HepG2 (cell line): ENCODE data around the gene CD151. TPM values are rescaled to one million over a fixed set of nuclear protein-coding genes. Genes with fewer than 3 reads are reported as not detected.

Experiments
- ARHGAP35 ChIP-seq: sonication (generic); formaldehyde crosslinking; IDR thresholded peaks from 2 replicates; pipeline ENCODE4 v1.9.0; 2022; ENCODE audit warnings: mild to moderate bottlenecking, inconsistent platforms, moderate library complexity, missing genetic modification reagents, borderline replicate concordance
- CC2D1A ChIP-seq: sonication (generic); formaldehyde crosslinking; IDR thresholded peaks from 2 replicates; pipeline ENCODE4 v1.8.1; 2023; ENCODE audit warnings: mild to moderate bottlenecking, missing genetic modification reagents
- DMAP1 ChIP-seq: IDR thresholded peaks from 2 replicates; pipeline ENCODE4 v1.6.1; 2016
- ESRRA ChIP-seq: sonication (generic); formaldehyde crosslinking; IDR thresholded peaks from 2 replicates; pipeline ENCODE4 v1.5.1; 2020; ENCODE audit warnings: mild to moderate bottlenecking, low read depth, missing genetic modification reagents
- FOSL2 ChIP-seq: sonication (generic); formaldehyde crosslinking; IDR thresholded peaks from 2 replicates; pipeline ENCODE4 v1.4.0; 2020; ENCODE audit warnings: missing genetic modification reagents
- FOXC1 ChIP-seq: sonication (generic); formaldehyde crosslinking; IDR thresholded peaks from 2 replicates; pipeline ENCODE4 v1.8.0; 2022; ENCODE audit warnings: mild to moderate bottlenecking, missing genetic modification reagents, borderline replicate concordance
- GMEB1 ChIP-seq: sonication (generic); formaldehyde crosslinking; IDR thresholded peaks from 2 replicates; pipeline ENCODE4 v1.5.1; 2020; ENCODE audit warnings: missing genetic modification reagents, mild to moderate bottlenecking, borderline replicate concordance
- HIVEP1 ChIP-seq: sonication (generic); formaldehyde crosslinking; IDR thresholded peaks from 2 replicates; pipeline ENCODE4 v1.4.0; 2020; ENCODE audit warnings: mild to moderate bottlenecking, missing genetic modification reagents
- HNF4A ChIP-seq: sonication (generic); formaldehyde crosslinking; IDR thresholded peaks from 2 replicates; pipeline ENCODE4 v1.4.0; 2020; ENCODE audit warnings: missing genetic modification reagents
- IKZF1 ChIP-seq: fragments of 450-650 bp; IDR thresholded peaks from 2 replicates; pipeline ENCODE4 v1.7.1; 2016
- KAT2B ChIP-seq: fragments of 150-350 bp; IDR thresholded peaks from 2 replicates; pipeline ENCODE4 v1.6.1; 2014; ENCODE audit warnings: low read depth, low read length, borderline replicate concordance
- KDM6A ChIP-seq: IDR thresholded peaks from 2 replicates; pipeline ENCODE4 v1.6.1; 2016; ENCODE audit warnings: low read depth
- KLF12 ChIP-seq: sonication (generic); formaldehyde crosslinking; IDR thresholded peaks from 2 replicates; pipeline ENCODE4 v1.4.0; 2020; ENCODE audit warnings: missing genetic modification reagents, borderline replicate concordance
- NKX3-1 ChIP-seq: sonication (generic); formaldehyde crosslinking; IDR thresholded peaks from 2 replicates; pipeline ENCODE4 v1.5.0; 2020; ENCODE audit warnings: missing genetic modification reagents
- POGZ ChIP-seq: sonication (generic); formaldehyde crosslinking; IDR thresholded peaks from 2 replicates; pipeline ENCODE4 v1.4.0; 2020; ENCODE audit warnings: mild to moderate bottlenecking, missing genetic modification reagents
- STAG1 ChIP-seq: sonication (generic); formaldehyde crosslinking; IDR thresholded peaks from 2 replicates; pipeline ENCODE4 v1.4.0; 2020; ENCODE audit warnings: missing genetic modification reagents
- TAF1 ChIP-seq: sonication (generic); formaldehyde crosslinking; IDR thresholded peaks from 2 replicates; pipeline ENCODE4 v1.4.0; 2020; ENCODE audit warnings: missing genetic modification reagents
- TARDBP ChIP-seq: sonication (generic); formaldehyde crosslinking; IDR thresholded peaks from 2 replicates; pipeline ENCODE4 v1.8.0; 2022; ENCODE audit warnings: mild to moderate bottlenecking, missing genetic modification reagents
- ZBTB2 ChIP-seq: sonication (generic); formaldehyde crosslinking; IDR thresholded peaks from 2 replicates; pipeline ENCODE4 v1.8.0; 2022; ENCODE audit warnings: low read depth, missing genetic modification reagents
- ZNF543 ChIP-seq: sonication (generic); formaldehyde crosslinking; IDR thresholded peaks from 2 replicates; pipeline ENCODE4 v1.4.0; 2020; ENCODE audit warnings: mild to moderate bottlenecking, missing genetic modification reagents
- ZNF746 ChIP-seq: sonication (generic); formaldehyde crosslinking; IDR thresholded peaks from 2 replicates; pipeline ENCODE4 v1.8.0; 2022; ENCODE audit warnings: mild to moderate bottlenecking, missing genetic modification reagents
- ZNF816 ChIP-seq: sonication (generic); formaldehyde crosslinking; IDR thresholded peaks from 2 replicates; pipeline ENCODE4 v1.8.0; 2022; ENCODE audit warnings: missing genetic modification reagents, mild to moderate bottlenecking, borderline replicate concordance
- polyA plus RNA-seq, 8 experiments: library from polyadenylated mRNA; depleted of rRNA in 3 of 8; stranded (reverse) in 7 of 8; unstranded in 1 of 8; fragments of >200 nt; fragmentation: Illumina TruSeq in 4 of 8; extraction: Trizol in 4 of 8; gene quantifications; 2 replicates each; pipeline versions ENCODE4 v1.2.1 to v1.2.3, GENCODE V29; 2011 to 2016; ENCODE audit warnings: low read depth in 4 of 8, missing spikeins in 1 of 8, mixed read lengths in 1 of 8; ENCODE audit not compliant: insufficient read depth in 1 of 8
- total RNA-seq, 5 experiments: library from RNA; depleted of rRNA; stranded (reverse); fragments of >200 nt; fragmentation: Illumina TruSeq; extraction: Trizol; gene quantifications; 2 replicates each; pipeline ENCODE4 v1.2.3, GENCODE V29; 2016; ENCODE audit warnings: low read depth in 1 of 5
- TF ChIP-seq, protein P1 (sequence below): sonication (generic); formaldehyde crosslinking; IDR thresholded peaks from 2 replicates; pipeline ENCODE4 v1.4.0; 2020; ENCODE audit warnings: mild to moderate bottlenecking, missing genetic modification reagents
- TF ChIP-seq, protein P2 (sequence below): sonication (generic); formaldehyde crosslinking; IDR thresholded peaks from 2 replicates; pipeline ENCODE4 v1.4.0; 2020; ENCODE audit warnings: low read depth, mild to moderate bottlenecking, missing genetic modification reagents
- TF ChIP-seq, protein P3 (sequence below): sonication (generic); formaldehyde crosslinking; IDR thresholded peaks from 2 replicates; pipeline ENCODE4 v1.5.0; 2020; ENCODE audit warnings: missing genetic modification reagents, mild to moderate bottlenecking, borderline replicate concordance

The CD151 gene
- total and polyA plus RNA-seq, 2 of the 13 experiments (the other 11 are each of a cell fraction or from before 2014, with no cell fraction given) = 125 to 197 TPM

DNA sequence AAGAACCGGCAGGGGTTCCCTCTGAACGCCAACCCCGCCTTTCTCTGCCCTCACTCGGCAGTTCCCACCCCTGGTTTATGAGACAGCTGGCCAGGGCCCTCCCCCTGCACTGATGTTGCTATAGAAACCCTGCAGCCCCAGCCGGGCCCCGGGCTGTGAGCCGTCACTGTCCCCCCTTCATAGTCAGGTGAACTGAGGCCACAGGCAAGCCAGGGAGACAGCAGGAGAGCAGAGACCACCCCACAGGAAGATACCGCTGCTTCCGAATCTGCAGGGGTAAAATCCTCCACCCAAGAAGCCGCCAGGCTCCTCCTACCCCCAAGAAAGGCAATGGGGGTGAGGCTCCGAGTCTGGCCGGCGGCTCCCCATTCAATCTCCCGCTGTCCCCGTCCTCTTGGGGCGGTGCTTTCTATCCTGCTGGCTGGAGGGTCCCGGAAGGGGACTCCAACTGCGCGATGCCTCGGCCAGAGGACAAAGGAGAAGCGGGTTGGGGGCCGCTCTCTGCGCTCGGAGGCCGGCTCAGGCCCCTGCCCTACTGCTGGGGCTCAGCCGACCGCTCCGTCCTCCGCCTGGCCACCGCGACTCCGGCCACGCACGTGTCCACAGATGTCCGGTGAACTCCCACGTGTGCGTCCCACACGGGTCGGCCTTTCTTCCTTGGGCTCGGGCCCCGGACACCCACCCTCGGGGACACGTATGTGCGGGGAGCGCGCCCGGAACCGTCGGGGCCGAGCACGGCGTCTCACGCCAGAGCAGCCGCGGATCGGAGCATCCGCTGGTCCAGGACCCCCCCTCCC, 35.3 kb upstream of the CD151 start (continued):
- TF ChIP-seq ZNF543 (CRISPR knock-in tag) (no peak), ZNF746 (no peak), CC2D1A (CRISPR knock-in tag) (no peak), ZNF816 (CRISPR knock-in tag) (no peak), HNF4A (CRISPR knock-in tag) (no peak), POGZ (CRISPR knock-in tag) (no peak), ESRRA (CRISPR knock-in tag) (peak; percentile 69; the same call in 1 of the 2 replicates), STAG1 (CRISPR knock-in tag) (no peak), ARHGAP35 (CRISPR knock-in tag) (0 out of 2 replicates have a peak, but pooled peaks have one; percentile 69), KAT2B (no peak), FOSL2 (CRISPR knock-in tag) (peak; percentile 24; the same call in 1 of the 2 replicates), GMEB1 (CRISPR knock-in tag) (peak; percentile 77), KLF12 (CRISPR knock-in tag) (no peak), FOXC1 (CRISPR knock-in tag) (no peak; the same call in 1 of the 2 replicates), KDM6A (no peak), NKX3-1 (CRISPR knock-in tag) (no peak), ZBTB2 (CRISPR knock-in tag) (no peak), IKZF1 (no peak), DMAP1 (CRISPR knock-in tag) (peak; percentile 87), TARDBP (no peak), HIVEP1 (CRISPR knock-in tag) (no peak), TAF1 (peak; percentile 47)
- TF ChIP-seq, protein P1, sequence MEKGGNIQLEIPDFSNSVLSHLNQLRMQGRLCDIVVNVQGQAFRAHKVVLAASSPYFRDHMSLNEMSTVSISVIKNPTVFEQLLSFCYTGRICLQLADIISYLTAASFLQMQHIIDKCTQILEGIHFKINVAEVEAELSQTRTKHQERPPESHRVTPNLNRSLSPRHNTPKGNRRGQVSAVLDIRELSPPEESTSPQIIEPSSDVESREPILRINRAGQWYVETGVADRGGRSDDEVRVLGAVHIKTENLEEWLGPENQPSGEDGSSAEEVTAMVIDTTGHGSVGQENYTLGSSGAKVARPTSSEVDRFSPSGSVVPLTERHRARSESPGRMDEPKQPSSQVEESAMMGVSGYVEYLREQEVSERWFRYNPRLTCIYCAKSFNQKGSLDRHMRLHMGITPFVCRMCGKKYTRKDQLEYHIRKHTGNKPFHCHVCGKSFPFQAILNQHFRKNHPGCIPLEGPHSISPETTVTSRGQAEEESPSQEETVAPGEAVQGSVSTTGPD = no peak
- TF ChIP-seq, protein P2, sequence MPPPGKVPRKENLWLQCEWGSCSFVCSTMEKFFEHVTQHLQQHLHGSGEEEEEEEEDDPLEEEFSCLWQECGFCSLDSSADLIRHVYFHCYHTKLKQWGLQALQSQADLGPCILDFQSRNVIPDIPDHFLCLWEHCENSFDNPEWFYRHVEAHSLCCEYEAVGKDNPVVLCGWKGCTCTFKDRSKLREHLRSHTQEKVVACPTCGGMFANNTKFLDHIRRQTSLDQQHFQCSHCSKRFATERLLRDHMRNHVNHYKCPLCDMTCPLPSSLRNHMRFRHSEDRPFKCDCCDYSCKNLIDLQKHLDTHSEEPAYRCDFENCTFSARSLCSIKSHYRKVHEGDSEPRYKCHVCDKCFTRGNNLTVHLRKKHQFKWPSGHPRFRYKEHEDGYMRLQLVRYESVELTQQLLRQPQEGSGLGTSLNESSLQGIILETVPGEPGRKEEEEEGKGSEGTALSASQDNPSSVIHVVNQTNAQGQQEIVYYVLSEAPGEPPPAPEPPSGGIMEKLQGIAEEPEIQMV (CRISPR knock-in tag) = no peak
- TF ChIP-seq, protein P3, sequence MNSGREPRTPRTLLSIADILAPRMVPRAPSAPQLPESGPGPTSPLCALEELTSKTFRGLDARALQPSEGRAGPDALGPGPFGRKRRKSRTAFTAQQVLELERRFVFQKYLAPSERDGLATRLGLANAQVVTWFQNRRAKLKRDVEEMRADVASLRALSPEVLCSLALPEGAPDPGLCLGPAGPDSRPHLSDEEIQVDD = no peak
